Measurements from ENCODE around the gene MAGED4B. TPM values are rescaled to one million over a fixed set of nuclear protein-coding genes. Genes with fewer than 3 reads are reported as not detected.

The MAGED4B gene
- total RNA-seq, 2 donors from 2014 or later = 2.7 to 3.2 TPM

DNA sequence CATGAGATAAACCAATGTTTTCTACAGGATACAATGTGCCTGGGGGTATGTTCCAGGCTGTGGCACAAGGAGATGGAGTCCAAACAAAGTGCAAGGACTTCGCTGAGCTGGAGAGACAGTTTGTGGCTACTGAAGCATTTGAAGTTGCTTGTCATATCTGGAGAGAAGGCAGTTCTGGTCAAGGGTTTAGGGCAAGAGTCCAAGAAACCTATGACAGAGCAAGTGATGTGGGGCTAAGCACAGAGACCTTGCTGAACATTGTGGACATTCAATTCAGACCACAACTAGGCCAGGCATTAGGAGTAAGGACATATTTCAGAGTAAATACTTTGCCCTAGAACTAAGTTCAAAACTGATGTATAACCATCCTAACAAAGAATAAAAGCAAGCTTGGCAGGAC, 34.8 kb downstream of the MAGED4B start:
- no peak overlapping the region for H3K4me3 ChIP-seq
- no peak for DNase-seq (ENCODE audit: low spot score)
- TF ChIP-seq CTCF (IDR thresholded peaks at IDR 0.05) = no peak
- no peaks in the 10 kb centered on the region for H3K9me3 ChIP-seq
- H3K4me1 ChIP-seq (ENCODE audit: control insufficient read depth in 1 of 2, low read depth in 2 of 2) = no peaks in the 10 kb centered on the region
- no peaks in the 10 kb centered on the region for H3K27me3 ChIP-seq (replicated peaks; ENCODE audit: insufficient read depth)
- no peak overlapping the region for H3K27ac ChIP-seq
- ATAC-seq (ENCODE audit: insufficient number of reproducible peaks, low FRiP score, low read depth) = no peak
- H3K36me3 ChIP-seq = no peaks in the 10 kb centered on the region

GRCh38 chrX:52031371-52031770, 37.6 kb downstream of the MAGED4B start:
- no peaks in the 10 kb centered on the region for H3K36me3 ChIP-seq
- H3K4me3 ChIP-seq = no peak overlapping the region
- no peaks in the 10 kb centered on the region for H3K27me3 ChIP-seq (replicated peaks; ENCODE audit: insufficient read depth)
- no peak for TF ChIP-seq CTCF (IDR thresholded peaks at IDR 0.05)
- no peak for DNase-seq (ENCODE audit: low spot score)
- no peaks in the 10 kb centered on the region for H3K4me1 ChIP-seq (ENCODE audit: control insufficient read depth in 1 of 2, low read depth in 2 of 2)
- no peak overlapping the region for H3K27ac ChIP-seq
- ATAC-seq (ENCODE audit: insufficient number of reproducible peaks, low FRiP score, low read depth) = no peak
- no peaks in the 10 kb centered on the region for H3K9me3 ChIP-seq

GRCh38 chrX:52015794-52016193, 53.2 kb downstream of the MAGED4B start:
- ATAC-seq (ENCODE audit: insufficient number of reproducible peaks, low FRiP score, low read depth) (no peak), DNase-seq (ENCODE audit: low spot score) (no peak)
- Histone ChIP-seq H3K4me3 (no peak overlapping the region), H3K4me1 (ENCODE audit: control insufficient read depth in 1 of 2, low read depth in 2 of 2) (no peaks in the 10 kb centered on the region), H3K27me3 (replicated peaks; ENCODE audit: insufficient read depth) (no peaks in the 10 kb centered on the region), H3K9me3 (no peaks in the 10 kb centered on the region), H3K36me3 (no peaks in the 10 kb centered on the region), H3K27ac (no peak overlapping the region)
- TF ChIP-seq CTCF (IDR thresholded peaks at IDR 0.05) = no peak

Other genes starting within 250 kb of the MAGED4B start
- gene MAGED1, start 175.6 kb downstream of the MAGED4B start, total RNA-seq = 10 to 100 TPM; 51.6 to 56.6 TPM
- gene MAGED4, start 115.7 kb upstream of the MAGED4B start, total RNA-seq = under 1 TPM; 0.27 to 0.63 TPM